GM12872 (cell line): ENCODE data around the gene TADA1.

Source experiments
- CTCF ChIP-seq: IDR thresholded peaks from 3 replicates; pipeline ENCODE4 v1.5.1; 2011; ENCODE audit warnings: low read depth, mild to moderate bottlenecking, low read length, moderate library complexity; ENCODE audit not compliant: insufficient read depth

TADA1 gene

GRCh38 chr1:166889776-166890175 lies 13.7 kb upstream of the TADA1 start:
- TF ChIP-seq CTCF, result no peak

- TF ChIP-seq CTCF, result no peak
Measured at GRCh38 chr1:166888373-166889111, 12.5 kb upstream of the TADA1 start.

GRCh38 chr1:166884971-166885370 lies 8.9 kb upstream of the TADA1 start:
- TF ChIP-seq CTCF, result no peak

- peak; percentile 76 for TF ChIP-seq CTCF
Measured at GRCh38 chr1:166884040-166884642, 8.1 kb upstream of the TADA1 start.

GRCh38 chr1:166882893-166883292 lies 6.8 kb upstream of the TADA1 start:
- no peak for TF ChIP-seq CTCF

GRCh38 chr1:166876540-166876838 lies 425 bp upstream of the TADA1 start:
- TF ChIP-seq CTCF, result peak; percentile 40

GRCh38 chr1:166875302-166875733 lies 746 bp downstream of the TADA1 start:
- TF ChIP-seq CTCF, result no peak
